ENCODE results near the gene AKAP12.
"Not testable (repeated sequence)": the region's sequence is repeated elsewhere in the genome, so short reads cannot be mapped to it uniquely, and the experiment has no call there.

The AKAP12 gene

GRCh38 chr6:151310852-151311767, 71.3 kb downstream of the AKAP12 start:
- Histone ChIP-seq H3K9me3 (ENCODE audit: control insufficient read depth, low read length) (no peaks in the 10 kb centered on the region), H3K9ac (ENCODE audit: low read length) (peak overlapping the region; percentile 75)

GRCh38 chr6:151313066-151313491, 73.3 kb downstream of the AKAP12 start:
- no peak overlapping the region for H2BK120ac ChIP-seq (ENCODE audit: low read depth, low read length)
- WGBS, result 78% methylated on average over 3 of the region's 5 CpGs
- H3K79me1 ChIP-seq (replicated peaks; ENCODE audit: low read length, poor library complexity, severe bottlenecking), result peaks cover 25% of the 10 kb centered on the region
- no peak overlapping the region for H3K4me2 ChIP-seq (ENCODE audit: low read length, poor library complexity, severe bottlenecking)
- no peak overlapping the region for H2BK12ac ChIP-seq (ENCODE audit: low read length in 2 of 2)
- no peak overlapping the region for H3K27ac ChIP-seq (ENCODE audit: low read length, poor library complexity, severe bottlenecking)
- peaks cover 5 to 9% of the 10 kb centered on the region in 2 experiments for H3K36me3 ChIP-seq (ENCODE audit: control insufficient read depth in 1 of 2, insufficient read depth in 2 of 2, low read depth in 1 of 2, low read length in 2 of 2)
- H3K9me3 ChIP-seq (ENCODE audit: control insufficient read depth, low read length), result no peaks in the 10 kb centered on the region
- H4K8ac ChIP-seq (ENCODE audit: low read length), result no peak overlapping the region
- no peak overlapping the region for H3K4ac ChIP-seq (ENCODE audit: low read depth in 1 of 2, low read length in 2 of 2)
- H3K27me3 ChIP-seq (ENCODE audit: control insufficient read depth in 1 of 2, insufficient read depth in 1 of 2, low read length in 2 of 2), result no peaks in the 10 kb centered on the region
- H3K4me1 ChIP-seq (ENCODE audit: control insufficient read depth, insufficient read depth, low read depth, low read length), result peaks cover 5% of the 10 kb centered on the region
- H2AFZ ChIP-seq (ENCODE audit: low read depth, low read length), result no peak overlapping the region
- H2AK5ac ChIP-seq (ENCODE audit: low read length, severe bottlenecking), result no peak overlapping the region
- H3K18ac ChIP-seq (ENCODE audit: low read depth in 1 of 2, low read length in 2 of 2), result no peak overlapping the region
- no peak for DNase-seq
- no peak overlapping the region for H4K91ac ChIP-seq (ENCODE audit: low read length)
- no peak overlapping the region for H3K14ac ChIP-seq (ENCODE audit: low read length in 2 of 2)
- no peak overlapping the region for H3K9ac ChIP-seq (ENCODE audit: low read length)
- no peak overlapping the region for H3K4me3 ChIP-seq (ENCODE audit: insufficient read depth in 1 of 2, low read depth in 1 of 2, low read length in 2 of 2)
- no peak overlapping the region for H2BK15ac ChIP-seq (ENCODE audit: low read depth, poor library complexity, severe bottlenecking)
- no peak overlapping the region for H3K23ac ChIP-seq (ENCODE audit: low read length in 2 of 2)
- no peak overlapping the region for H2BK5ac ChIP-seq (ENCODE audit: low read depth, low read length, poor library complexity, severe bottlenecking)

More at GRCh38 chr6:151310852-151311767, 71.3 kb downstream of the AKAP12 start:
- no peak overlapping the region for H3K14ac ChIP-seq (ENCODE audit: low read length in 2 of 2)
- H2BK12ac ChIP-seq (ENCODE audit: low read length in 2 of 2), result no peak overlapping the region
- no peak overlapping the region for H3K23ac ChIP-seq (ENCODE audit: low read length in 2 of 2)
- H2BK5ac ChIP-seq (ENCODE audit: low read depth, low read length, poor library complexity, severe bottlenecking), result no peak overlapping the region
- no peak for DNase-seq
- H3K18ac ChIP-seq (ENCODE audit: low read depth in 1 of 2, low read length in 2 of 2), result peak overlapping the region in 1 of 2 experiments; percentile 41
- H2BK15ac ChIP-seq (ENCODE audit: low read depth, poor library complexity, severe bottlenecking), result peak overlapping the region; percentile 7
- H4K8ac ChIP-seq (ENCODE audit: low read length), result peak overlapping the region; percentile 60
- H2AK5ac ChIP-seq (ENCODE audit: low read length, severe bottlenecking), result no peak overlapping the region
- no peak overlapping the region for H3K4me3 ChIP-seq (ENCODE audit: insufficient read depth in 1 of 2, low read depth in 1 of 2, low read length in 2 of 2)
- no peak overlapping the region for H3K27ac ChIP-seq (ENCODE audit: low read length, poor library complexity, severe bottlenecking)
- H4K91ac ChIP-seq (ENCODE audit: low read length), result no peak overlapping the region
- no peaks in the 10 kb centered on the region for H3K4me1 ChIP-seq (ENCODE audit: control insufficient read depth, insufficient read depth, low read depth, low read length)
- no peak overlapping the region for H2AFZ ChIP-seq (ENCODE audit: low read depth, low read length)
- no peak overlapping the region for H2BK120ac ChIP-seq (ENCODE audit: low read depth, low read length)
- no peak overlapping the region for H3K4ac ChIP-seq (ENCODE audit: low read depth in 1 of 2, low read length in 2 of 2)
- peaks cover 14 to 20% of the 10 kb centered on the region in 2 experiments for H3K36me3 ChIP-seq (ENCODE audit: control insufficient read depth in 1 of 2, insufficient read depth in 2 of 2, low read depth in 1 of 2, low read length in 2 of 2)
- WGBS, result 90% methylated on average over 14 of the region's 14 CpGs
- H3K27me3 ChIP-seq (ENCODE audit: control insufficient read depth in 1 of 2, insufficient read depth in 1 of 2, low read length in 2 of 2), result no peaks in the 10 kb centered on the region
- H3K79me1 ChIP-seq (replicated peaks; ENCODE audit: low read length, poor library complexity, severe bottlenecking), result peaks cover 27% of the 10 kb centered on the region
- H3K4me2 ChIP-seq (ENCODE audit: low read length, poor library complexity, severe bottlenecking), result no peak overlapping the region

GRCh38 chr6:151315661-151316060, 75.9 kb downstream of the AKAP12 start:
- H2BK15ac ChIP-seq (ENCODE audit: low read depth, poor library complexity, severe bottlenecking); H4K91ac ChIP-seq (ENCODE audit: low read length); H3K18ac ChIP-seq (ENCODE audit: low read depth in 1 of 2, low read length in 2 of 2); H4K8ac ChIP-seq (ENCODE audit: low read length); H3K9ac ChIP-seq (ENCODE audit: low read length); H2BK5ac ChIP-seq (ENCODE audit: low read depth, low read length, poor library complexity, severe bottlenecking); H3K4ac ChIP-seq (ENCODE audit: low read depth in 1 of 2, low read length in 2 of 2); H3K9me3 ChIP-seq (ENCODE audit: control insufficient read depth, low read length); H3K14ac ChIP-seq (ENCODE audit: low read length in 2 of 2); H3K27ac ChIP-seq (ENCODE audit: low read length, poor library complexity, severe bottlenecking); H2BK12ac ChIP-seq (ENCODE audit: low read length in 2 of 2); H3K4me1 ChIP-seq (ENCODE audit: control insufficient read depth, insufficient read depth, low read depth, low read length); H3K4me2 ChIP-seq (ENCODE audit: low read length, poor library complexity, severe bottlenecking); H3K36me3 ChIP-seq (ENCODE audit: control insufficient read depth in 1 of 2, insufficient read depth in 2 of 2, low read depth in 1 of 2, low read length in 2 of 2); H2AFZ ChIP-seq (ENCODE audit: low read depth, low read length); H3K23ac ChIP-seq (ENCODE audit: low read length in 2 of 2); H3K4me3 ChIP-seq (ENCODE audit: insufficient read depth in 1 of 2, low read depth in 1 of 2, low read length in 2 of 2); H3K27me3 ChIP-seq (ENCODE audit: control insufficient read depth in 1 of 2, insufficient read depth in 1 of 2, low read length in 2 of 2); H2BK120ac ChIP-seq (ENCODE audit: low read depth, low read length); DNase-seq; H2AK5ac ChIP-seq (ENCODE audit: low read length, severe bottlenecking): not testable (repeated sequence)
- peaks cover 36% of the 10 kb centered on the region for H3K79me1 ChIP-seq (replicated peaks; ENCODE audit: low read length, poor library complexity, severe bottlenecking)
- WGBS, result 100% methylated on average over 2 of the region's 3 CpGs

Data from mesenchymal stem cell (in vitro differentiated cells and primary cell).